Measurements from ENCODE around the gene KIF9. TPM values are rescaled to one million over a fixed set of nuclear protein-coding genes. Genes with fewer than 3 reads are reported as not detected.
"Not testable (repeated sequence)": the region's sequence is repeated elsewhere in the genome, so short reads cannot be mapped to it uniquely, and the experiment has no call there.

The KIF9 gene
- total RNA-seq, 4 donors from 2014 or later = 5.4 to 7.3 (median 6.4) TPM

GRCh38 chr3:47186285-47186684 lies 96.3 kb downstream of the KIF9 start:
- Histone ChIP-seq H3K36me3 (peaks cover 0 to 6% (median 2%) of the 10 kb centered on the region in 4 donors), H3K4me3 (no peak overlapping the region), H3K4me1 (no peaks in the 10 kb centered on the region), H3K27me3 (no peaks in the 10 kb centered on the region), H3K9me3 (no peaks in the 10 kb centered on the region), H3K27ac (replicated peaks in 1 of 4) (no peak overlapping the region)
- no peak for DNase-seq (ENCODE audit: extremely low spot score)
- 100% methylated on average over 2 of the region's 2 CpGs for WGBS
- intact Hi-C loops (cut with DNase I) = no loop called here
- no peak for TF ChIP-seq EP300 (IDR thresholded peaks at IDR 0.05)
- TF ChIP-seq POLR2AphosphoS5 (IDR thresholded peaks at IDR 0.05) = no peak
- no peak for TF ChIP-seq CTCF (IDR thresholded peaks at IDR 0.05)
- TF ChIP-seq POLR2A (IDR thresholded peaks at IDR 0.05; ENCODE audit: low read depth) = no peak

GRCh38 chr3:47181685-47182084 lies 100.9 kb downstream of the KIF9 start:
- H3K4me1 ChIP-seq; H3K27me3 ChIP-seq; intact Hi-C loops (cut with DNase I); H3K4me3 ChIP-seq; H3K27ac ChIP-seq (replicated peaks in 1 of 4); DNase-seq (ENCODE audit: extremely low spot score); H3K9me3 ChIP-seq: not testable (repeated sequence)
- peaks cover 0 to 25% (median 8%) of the 10 kb centered on the region in 4 donors for H3K36me3 ChIP-seq
- 94% methylated on average over 4 of the region's 4 CpGs for WGBS

GRCh38 chr3:47180011-47180410 lies 102.6 kb downstream of the KIF9 start:
- H3K9me3 ChIP-seq; H3K4me3 ChIP-seq; H3K27me3 ChIP-seq; DNase-seq (ENCODE audit: extremely low spot score); H3K4me1 ChIP-seq; intact Hi-C loops (cut with DNase I); H3K27ac ChIP-seq (replicated peaks in 1 of 4): not testable (repeated sequence)
- peaks cover 0 to 34% (median 11%) of the 10 kb centered on the region in 4 donors for H3K36me3 ChIP-seq
- 90% methylated on average over 12 of the region's 12 CpGs for WGBS

Small RNA genes lying within 50 kb of the gene (small RNA-seq; reads per million reads assigned to genes)
- 0 reads per million in 3 donors for gene SNORD13P3

Other genes starting within 250 kb of the KIF9 start
- gene SETD2, start 118.7 kb downstream of the KIF9 start, total RNA-seq = 10 to 100 TPM; 52.2 to 66.4 (median 56.8) TPM
- gene KLHL18, start 145 bp upstream of the KIF9 start, total RNA-seq = 10 to 100 TPM; 10.4 to 18.1 (median 16.5) TPM
- gene PTPN23, start 98.2 kb upstream of the KIF9 start, total RNA-seq = 100 to 1,000 TPM in 1 of 4 donors, 10 to 100 TPM in 3; 16.9 to 156 (median 26.3) TPM
- 100 to 1,000 TPM in 1 of 4 donors, 10 to 100 TPM in 3; 67.6 to 104 (median 79.9) TPM for gene SCAP, start 193.1 kb upstream of the KIF9 start, total RNA-seq
- 10 to 100 TPM; 19.0 to 20.8 (median 19.2) TPM for gene ELP6, start 230.9 kb upstream of the KIF9 start, total RNA-seq